ENCODE results near the gene TRIO. TPM values are rescaled to one million over a fixed set of nuclear protein-coding genes. Genes with fewer than 3 reads are reported as not detected.
A peak's percentile ranks its signal among the peaks of the same experiment; 100 is the strongest.

The TRIO gene
- total RNA-seq, 2 experiments from 2014 or later: 3.7 to 4.2 TPM

GRCh38 chr5:14327624-14328023 is 184.5 kb downstream of the TRIO start:
- H3K4me3 Mint-ChIP-seq: no peak overlapping the region
- H3K27ac Mint-ChIP-seq: no peak overlapping the region
- peaks cover 18% of the 10 kb centered on the region for H3K4me1 Mint-ChIP-seq
- H3K27me3 Mint-ChIP-seq: peaks cover 2% of the 10 kb centered on the region
- POLR2A ChIA-PET: no interaction called here
- CTCF ChIA-PET: no interaction called here
- no peak for DNase-seq
- H3K36me3 Mint-ChIP-seq (ENCODE audit: low read depth): no peaks in the 10 kb centered on the region
- no peaks in the 10 kb centered on the region for H3K9me3 Mint-ChIP-seq

DNA sequence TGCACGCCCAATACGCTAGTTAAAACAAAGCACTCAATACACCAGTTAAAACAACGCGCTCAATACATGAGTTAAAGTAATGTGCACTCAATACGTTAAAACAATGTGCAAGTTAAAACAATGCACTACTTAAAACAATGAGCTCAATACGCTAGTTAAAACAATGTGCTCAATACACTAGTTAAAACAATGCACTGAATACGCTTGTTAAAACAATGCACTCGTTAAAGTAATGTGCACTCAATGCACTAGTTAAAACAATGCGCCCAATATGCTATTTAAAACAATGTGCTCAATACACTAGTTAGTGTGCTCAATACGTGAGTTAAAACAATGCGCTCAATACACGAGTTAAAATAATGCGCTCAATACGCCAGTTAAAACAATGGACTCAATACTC is 185.0 kb downstream of the TRIO start:
- H3K4me3 Mint-ChIP-seq: no peak overlapping the region
- no peaks in the 10 kb centered on the region for H3K36me3 Mint-ChIP-seq (ENCODE audit: low read depth)
- H3K27me3 Mint-ChIP-seq: peaks cover 2% of the 10 kb centered on the region
- H3K4me1 Mint-ChIP-seq: peaks cover 22% of the 10 kb centered on the region
- H3K27ac Mint-ChIP-seq: no peak overlapping the region
- POLR2A ChIA-PET: no interaction called here
- CTCF ChIA-PET: no interaction called here
- no peaks in the 10 kb centered on the region for H3K9me3 Mint-ChIP-seq
- no peak for DNase-seq

DNA sequence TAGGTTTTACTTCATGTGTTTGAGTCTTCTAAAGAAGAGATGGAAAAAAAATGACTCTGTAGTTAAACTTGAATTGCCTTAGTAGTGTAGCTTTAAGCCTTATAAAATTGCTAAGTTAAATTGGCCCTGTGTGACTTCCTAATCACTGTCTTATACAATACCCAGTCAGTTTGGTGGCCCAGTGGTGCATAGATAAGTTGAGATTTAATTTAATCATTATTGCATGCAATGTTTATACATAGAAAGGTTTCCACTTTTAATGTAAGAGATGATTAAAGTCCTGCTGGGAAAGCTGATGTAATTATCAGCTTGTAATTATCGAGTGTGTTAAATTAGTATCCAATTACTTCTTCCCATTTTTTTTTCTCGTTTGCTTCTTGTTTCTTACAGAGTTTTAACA is 187.1 kb downstream of the TRIO start:
- Mint-ChIP-seq H3K27me3 (peaks cover 2% of the 10 kb centered on the region), H3K4me1 (peaks cover 22% of the 10 kb centered on the region), H3K36me3 (ENCODE audit: low read depth) (no peaks in the 10 kb centered on the region), H3K27ac (no peak overlapping the region), H3K4me3 (no peak overlapping the region), H3K9me3 (no peaks in the 10 kb centered on the region)
- DNase-seq: no peak
- ChIA-PET POLR2A (no interaction called here), CTCF (interaction anchor here (1.0 to 1.2 kb wide), 2 partner anchors 22 to 70 kb away, joined by 3 read pairs; no protein-coding TSS in a partner anchor)

DNA sequence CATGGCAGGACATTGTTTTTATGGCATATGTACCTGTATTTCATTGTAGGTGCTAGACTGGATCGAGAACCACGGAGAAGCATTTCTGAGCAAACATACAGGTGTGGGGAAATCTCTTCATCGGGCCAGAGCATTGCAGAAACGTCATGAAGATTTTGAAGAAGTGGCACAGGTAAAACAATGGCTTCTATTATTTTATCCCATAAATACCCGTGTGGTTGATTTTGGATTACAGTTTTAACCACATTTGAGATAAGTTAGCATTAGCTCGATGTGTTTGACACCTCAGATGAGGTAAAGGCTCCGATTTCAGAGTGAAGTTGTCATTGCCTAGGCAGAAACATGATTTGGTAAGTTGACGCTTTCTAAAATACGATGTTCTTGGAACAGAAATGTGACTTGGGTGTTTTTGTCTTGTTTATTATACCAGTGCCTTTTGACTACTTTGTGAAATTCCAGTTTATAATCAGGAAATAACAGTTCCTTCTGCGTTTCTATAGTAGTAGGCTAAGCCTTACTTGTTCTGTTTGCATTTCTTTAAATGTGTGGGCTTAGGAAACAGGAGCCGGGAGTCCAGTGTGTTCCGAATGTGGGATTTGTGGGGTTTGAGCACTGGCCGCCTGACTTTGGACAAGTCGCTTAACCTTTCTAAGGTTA is 187.7 kb downstream of the TRIO start:
- peaks cover 2% of the 10 kb centered on the region for H3K27me3 Mint-ChIP-seq
- DNase-seq: no peak
- no peak overlapping the region for H3K4me3 Mint-ChIP-seq
- ChIA-PET POLR2A (no interaction called here), CTCF (interaction anchor here (0.5 to 1.0 kb wide), 2 partner anchors 21 to 637 kb away, joined by 3 read pairs; no protein-coding TSS in a partner anchor)
- H3K4me1 Mint-ChIP-seq: peaks cover 22% of the 10 kb centered on the region
- no peaks in the 10 kb centered on the region for H3K36me3 Mint-ChIP-seq (ENCODE audit: low read depth)
- no peaks in the 10 kb centered on the region for H3K9me3 Mint-ChIP-seq
- H3K27ac Mint-ChIP-seq: no peak overlapping the region

DNA sequence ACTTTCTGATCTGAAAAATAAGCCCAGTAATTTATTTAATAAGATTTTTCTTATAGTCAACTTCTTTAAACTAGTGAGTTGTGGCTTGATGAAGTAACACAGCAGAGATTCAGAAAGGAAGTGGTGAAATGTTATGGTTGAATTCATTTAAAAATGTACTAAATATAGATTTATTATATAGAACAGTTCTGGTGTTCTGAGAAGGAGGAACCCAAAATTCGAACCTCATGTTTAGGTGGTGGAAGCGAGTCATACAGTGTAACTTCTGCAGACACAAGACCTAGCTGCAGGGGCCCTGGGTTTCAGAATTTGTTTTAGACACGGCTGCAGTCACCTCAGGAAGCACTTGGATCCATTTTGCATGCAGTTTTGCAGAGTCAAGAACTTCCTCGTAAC is 188.2 kb downstream of the TRIO start:
- peak; percentile 37 for DNase-seq
- no peaks in the 10 kb centered on the region for H3K9me3 Mint-ChIP-seq
- H3K36me3 Mint-ChIP-seq (ENCODE audit: low read depth): no peaks in the 10 kb centered on the region
- peaks cover 22% of the 10 kb centered on the region for H3K4me1 Mint-ChIP-seq
- CTCF ChIA-PET: interaction anchor here (0.5 kb wide), 1 partner anchor 636 kb away, joined by 3 read pairs; no protein-coding TSS in a partner anchor
- H3K4me3 Mint-ChIP-seq: peak overlapping the region; percentile 5
- H3K27ac Mint-ChIP-seq: peak overlapping the region; percentile 71
- H3K27me3 Mint-ChIP-seq: peaks cover 2% of the 10 kb centered on the region
- POLR2A ChIA-PET: no interaction called here

DNA sequence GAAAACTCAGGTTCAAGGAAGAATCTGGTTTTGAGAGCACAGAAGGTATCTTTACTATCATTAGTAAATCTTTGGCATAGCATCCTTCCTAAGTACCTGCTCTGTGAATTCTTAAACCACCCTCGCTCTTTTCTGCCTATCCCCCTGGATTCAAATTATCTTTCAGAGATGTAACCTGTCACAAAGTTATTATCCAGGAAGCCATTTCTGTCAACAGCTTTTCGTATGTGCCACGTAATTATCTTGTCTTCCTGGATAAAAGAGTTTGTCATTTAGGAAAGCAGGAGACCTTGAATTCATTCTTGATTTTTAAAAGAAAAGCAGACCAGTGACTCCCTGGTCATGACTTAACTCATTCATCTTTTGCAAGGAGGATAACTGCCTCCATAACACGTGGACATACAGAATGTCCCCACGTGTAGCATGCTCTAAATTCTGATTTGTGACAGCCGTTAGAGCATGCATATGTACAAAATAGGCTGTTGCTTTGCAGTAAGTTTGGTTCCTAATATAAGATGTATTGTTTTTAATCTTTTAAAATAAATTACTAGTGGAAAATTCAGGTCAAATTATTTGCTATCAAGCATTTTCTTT is 189.0 kb downstream of the TRIO start:
- Mint-ChIP-seq H3K36me3 (ENCODE audit: low read depth) (no peaks in the 10 kb centered on the region), H3K4me1 (peaks cover 22% of the 10 kb centered on the region), H3K9me3 (no peaks in the 10 kb centered on the region), H3K27ac (peak overlapping the region; percentile 71), H3K27me3 (peaks cover 2% of the 10 kb centered on the region), H3K4me3 (peak overlapping the region; percentile 5)
- POLR2A ChIA-PET: no interaction called here
- DNase-seq: no peak
- CTCF ChIA-PET: interaction anchor here (0.5 kb wide), 1 partner anchor 173 kb away, joined by 4 read pairs; no protein-coding TSS in a partner anchor

- POLR2A ChIA-PET: no interaction called here
- peaks cover 2% of the 10 kb centered on the region for H3K27me3 Mint-ChIP-seq
- no peak for DNase-seq
- peaks cover 22% of the 10 kb centered on the region for H3K4me1 Mint-ChIP-seq
- no peaks in the 10 kb centered on the region for H3K9me3 Mint-ChIP-seq
- CTCF ChIA-PET: no interaction called here
- no peak overlapping the region for H3K4me3 Mint-ChIP-seq
- no peak overlapping the region for H3K27ac Mint-ChIP-seq
- H3K36me3 Mint-ChIP-seq (ENCODE audit: low read depth): no peaks in the 10 kb centered on the region
Measured at GRCh38 chr5:14332746-14333145, 189.6 kb downstream of the TRIO start.

DNA sequence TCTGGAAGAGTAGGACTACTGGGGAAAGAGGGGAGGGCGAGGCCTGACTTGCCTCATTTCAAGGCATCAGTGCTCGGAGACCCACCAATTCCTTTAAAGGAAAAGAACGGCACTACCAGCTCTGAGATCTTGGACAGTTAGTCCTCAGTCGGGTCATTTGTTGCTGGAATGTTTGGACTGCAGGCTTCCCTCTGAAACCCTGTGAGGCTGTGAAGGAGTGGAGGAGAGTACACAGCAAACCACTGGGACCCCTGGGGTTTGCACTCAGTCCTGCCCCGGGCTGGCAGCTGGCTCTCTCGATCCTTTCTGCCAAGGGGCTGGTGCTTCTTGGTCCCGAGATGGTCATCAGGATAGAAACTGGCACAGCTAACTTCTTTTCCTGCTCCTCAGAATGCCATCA is 194.5 kb downstream of the TRIO start:
- CTCF ChIA-PET: interaction anchor here (1.2 to 1.5 kb wide), 2 partner anchors 14 kb away, joined by 3 read pairs; no protein-coding TSS in a partner anchor
- POLR2A ChIA-PET: no interaction called here
- no peaks in the 10 kb centered on the region for H3K9me3 Mint-ChIP-seq
- peaks cover 8% of the 10 kb centered on the region for H3K4me1 Mint-ChIP-seq
- no peaks in the 10 kb centered on the region for H3K27me3 Mint-ChIP-seq
- H3K36me3 Mint-ChIP-seq (ENCODE audit: low read depth): no peaks in the 10 kb centered on the region
- H3K27ac Mint-ChIP-seq: no peak overlapping the region
- H3K4me3 Mint-ChIP-seq: no peak overlapping the region
- DNase-seq: no peak

GRCh38 chr5:14339468-14339867 is 196.3 kb downstream of the TRIO start:
- H3K27ac Mint-ChIP-seq: no peak overlapping the region
- DNase-seq: no peak
- no peaks in the 10 kb centered on the region for H3K36me3 Mint-ChIP-seq (ENCODE audit: low read depth)
- H3K9me3 Mint-ChIP-seq: no peaks in the 10 kb centered on the region
- ChIA-PET POLR2A (no interaction called here), CTCF (interaction anchor here (0.7 kb wide), 1 partner anchor 18 kb away, joined by 4 read pairs; no protein-coding TSS in a partner anchor)
- no peaks in the 10 kb centered on the region for H3K27me3 Mint-ChIP-seq
- H3K4me3 Mint-ChIP-seq: no peak overlapping the region
- peaks cover 4% of the 10 kb centered on the region for H3K4me1 Mint-ChIP-seq

- Mint-ChIP-seq H3K9me3 (no peaks in the 10 kb centered on the region), H3K36me3 (ENCODE audit: low read depth) (no peaks in the 10 kb centered on the region), H3K27me3 (no peaks in the 10 kb centered on the region), H3K27ac (no peak overlapping the region), H3K4me3 (no peak overlapping the region), H3K4me1 (peaks cover 4% of the 10 kb centered on the region)
- no peak for DNase-seq
- ChIA-PET POLR2A (no interaction called here), CTCF (no interaction called here)
Measured at GRCh38 chr5:14341571-14342230, 198.6 kb downstream of the TRIO start.

DNA sequence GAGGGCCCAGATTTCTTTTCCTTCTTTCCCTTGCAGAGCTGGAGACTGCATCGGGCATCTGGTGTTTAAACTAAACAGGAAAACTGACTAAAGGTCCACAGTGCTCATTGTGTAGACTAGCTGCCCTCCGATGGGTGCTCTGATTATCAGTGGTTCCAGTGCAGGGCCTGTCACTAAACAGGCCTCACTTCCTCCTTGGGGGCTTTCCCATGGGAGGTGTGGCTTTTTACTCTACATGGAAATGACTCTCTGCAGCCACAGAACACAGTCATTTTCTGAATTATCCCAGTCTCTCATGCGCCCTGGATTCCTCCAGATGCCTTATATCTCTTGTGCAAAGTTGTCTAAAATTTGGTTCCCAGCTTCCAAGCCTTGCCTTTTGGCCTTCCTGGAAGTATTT is 199.2 kb downstream of the TRIO start:
- ChIA-PET CTCF (interaction anchor here (0.6 kb wide), 1 partner anchor 28 kb away, joined by 3 read pairs; no protein-coding TSS in a partner anchor), POLR2A (no interaction called here)
- no peaks in the 10 kb centered on the region for H3K36me3 Mint-ChIP-seq (ENCODE audit: low read depth)
- H3K27me3 Mint-ChIP-seq: no peaks in the 10 kb centered on the region
- DNase-seq: no peak
- H3K4me1 Mint-ChIP-seq: peaks cover 4% of the 10 kb centered on the region
- no peak overlapping the region for H3K27ac Mint-ChIP-seq
- H3K4me3 Mint-ChIP-seq: no peak overlapping the region
- no peaks in the 10 kb centered on the region for H3K9me3 Mint-ChIP-seq

GRCh38 chr5:14343376-14343775 is 200.2 kb downstream of the TRIO start:
- POLR2A ChIA-PET: no interaction called here
- Mint-ChIP-seq H3K36me3 (ENCODE audit: low read depth) (no peaks in the 10 kb centered on the region), H3K4me3 (no peak overlapping the region), H3K27ac (no peak overlapping the region), H3K9me3 (no peaks in the 10 kb centered on the region), H3K27me3 (no peaks in the 10 kb centered on the region), H3K4me1 (peaks cover 4% of the 10 kb centered on the region)
- CTCF ChIA-PET: no interaction called here
- no peak for DNase-seq

GRCh38 chr5:14347522-14347921 is 204.4 kb downstream of the TRIO start:
- peaks cover 6% of the 10 kb centered on the region for H3K9me3 Mint-ChIP-seq
- H3K4me1 Mint-ChIP-seq: peaks cover 2% of the 10 kb centered on the region

More at GRCh38 chr5:14347522-14347921, 204.4 kb downstream of the TRIO start:
- Mint-ChIP-seq H3K36me3 (ENCODE audit: low read depth) (no peaks in the 10 kb centered on the region), H3K27me3 (no peaks in the 10 kb centered on the region), H3K4me3 (no peak overlapping the region), H3K27ac (no peak overlapping the region)
- ChIA-PET POLR2A (no interaction called here), CTCF (no interaction called here)
- no peak for DNase-seq
